SK-N-SH (cell line): ENCODE measurements around the gene BRCA2.

Source experiments
- CTCF ChIP-seq: fragments of 200-600 bp; sonication (generic); IDR thresholded peaks from 2 replicates; pipeline ENCODE4 v1.6.1; 2017; ENCODE audit warnings: antibody characterized with exemption, mild to moderate bottlenecking, moderate library complexity
- MEF2A ChIP-seq: IDR thresholded peaks from 2 replicates; pipeline ENCODE4 v1.4.0; 2012; ENCODE audit warnings: low read depth, borderline replicate concordance
- REST ChIP-seq: IDR thresholded peaks from 2 replicates; pipeline ENCODE4 v1.6.1; 2012; ENCODE audit warnings: mild to moderate bottlenecking, low read depth, low read length, moderate library complexity
- RFX5 ChIP-seq: IDR thresholded peaks from 2 replicates; pipeline ENCODE4 v1.6.1; 2012; ENCODE audit warnings: mild to moderate bottlenecking, improper control_type of control experiment, low read length

- no peak for TF ChIP-seq CTCF
- no peak for TF ChIP-seq MEF2A
- no peak for TF ChIP-seq RFX5
- no peak for TF ChIP-seq REST
Measured at GRCh38 chr13:32285633-32285965, 29.7 kb upstream of the BRCA2 start.
